HG03469 (cell line): ENCODE data around the gene GSTA5.
"Not testable (repeated sequence)": the region's sequence is repeated elsewhere in the genome, so short reads cannot be mapped to it uniquely, and the experiment has no call there.

Experiments
- ATAC-seq: cut with Tn5 transposase; IDR thresholded peaks from one replicate; pipeline ENCODE4 v1.9.1; 2021; ENCODE audit warnings: mild to moderate bottlenecking, moderate library complexity, moderate number of reproducible peaks; ENCODE audit not compliant: unreplicated experiment

The GSTA5 gene

GRCh38 chr6:52799272-52799671 is 41.3 kb downstream of the GSTA5 start:
- not testable (repeated sequence) for ATAC-seq

DNA sequence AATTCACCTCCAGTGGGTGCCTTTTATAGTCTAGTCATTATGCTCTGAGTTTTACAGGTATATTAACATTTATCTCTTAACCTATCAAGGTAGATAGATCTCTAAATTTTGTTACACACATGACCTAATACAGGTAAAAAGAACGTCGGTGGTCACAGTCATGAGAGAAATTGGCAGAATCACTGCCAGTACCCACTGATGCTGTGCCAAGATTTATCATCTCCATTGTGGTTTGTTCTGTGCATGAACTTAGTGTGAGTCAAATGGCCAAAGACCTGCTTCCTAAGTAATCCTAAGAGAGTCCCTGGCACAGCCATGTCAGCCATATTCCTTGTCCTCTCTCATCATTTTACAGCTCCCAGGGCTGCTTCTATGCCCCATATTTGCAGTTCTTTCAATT is 46.2 kb downstream of the GSTA5 start:
- not testable (repeated sequence) for ATAC-seq

DNA sequence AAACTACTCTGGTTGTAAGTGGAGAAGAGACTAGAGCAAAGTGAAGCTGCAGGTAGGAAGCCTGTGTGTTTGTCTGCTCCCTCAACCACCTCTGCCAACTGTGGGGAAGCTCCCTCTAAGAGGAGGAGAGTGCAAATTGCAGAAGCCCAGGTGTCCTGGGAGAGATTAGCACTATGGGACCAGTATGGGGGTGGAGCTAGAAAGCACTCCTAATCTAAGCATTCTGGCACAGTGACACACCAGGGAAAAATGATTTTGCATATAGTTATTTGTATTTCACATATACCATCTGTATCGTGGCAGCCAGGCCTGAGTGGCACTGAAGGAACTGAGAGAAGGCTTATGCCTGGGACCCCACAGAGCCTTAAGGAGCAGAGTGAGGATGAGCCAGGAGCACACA is 49.8 kb downstream of the GSTA5 start:
- ATAC-seq = no peak

DNA sequence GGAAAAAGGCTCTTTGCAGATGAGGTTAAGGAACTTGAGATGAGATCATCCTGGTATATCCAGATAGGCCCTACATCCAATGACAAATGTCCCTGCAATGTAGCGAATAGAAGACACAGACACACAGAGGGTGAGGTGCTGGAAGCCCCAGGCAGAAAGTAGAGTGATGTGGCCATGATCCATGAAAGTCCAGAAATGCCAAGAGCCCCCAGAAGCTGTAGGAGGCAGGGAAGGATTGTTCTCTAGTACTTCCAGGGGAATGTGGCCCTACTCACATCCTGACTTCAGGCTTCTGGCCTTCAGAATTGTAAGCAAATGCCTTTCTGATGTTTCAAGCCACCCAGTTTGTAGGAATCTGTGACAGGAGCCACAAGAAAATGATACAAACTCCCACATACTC is 51.0 kb downstream of the GSTA5 start:
- ATAC-seq = not testable (repeated sequence)

GRCh38 chr6:52788478-52788877 is 52.1 kb downstream of the GSTA5 start:
- no peak for ATAC-seq

- ATAC-seq = no peak
These were observed 52.7 kb downstream of the GSTA5 start for GRCh38 chr6:52787917-52788316.

DNA sequence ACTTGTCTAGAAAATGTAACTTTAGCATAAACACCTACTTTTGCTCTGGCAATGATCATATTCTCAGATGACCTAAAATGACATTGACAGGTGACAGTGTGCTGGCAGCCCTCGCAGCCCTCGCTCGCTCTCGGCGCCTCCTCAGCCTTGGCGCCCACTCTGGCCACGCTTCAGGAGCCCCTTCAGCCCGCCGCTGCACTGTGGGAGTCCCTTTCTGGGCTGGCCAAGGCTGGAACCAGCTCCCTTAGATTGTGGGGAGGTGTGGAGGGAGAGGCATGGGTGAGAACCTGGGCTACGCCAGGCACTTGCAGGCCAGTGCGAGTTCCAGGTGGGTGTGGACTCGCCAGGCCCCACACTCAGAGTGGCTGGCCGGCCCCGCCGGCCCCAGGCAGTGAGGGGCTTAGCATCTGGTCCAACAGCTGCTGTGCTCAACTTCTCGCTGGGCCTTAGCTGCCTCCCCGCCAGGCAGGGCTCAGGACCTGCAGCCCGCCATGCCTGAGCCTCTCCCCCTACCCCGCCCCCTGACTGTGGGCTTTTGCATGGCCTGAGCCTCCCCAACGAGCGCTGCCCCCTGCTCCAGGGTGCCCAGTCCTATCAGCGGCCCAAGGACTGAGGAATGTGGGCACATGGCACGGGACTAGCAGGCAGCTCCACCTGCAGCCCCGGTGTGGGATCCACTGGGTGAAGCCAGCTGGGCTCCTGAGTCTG is 54.2 kb downstream of the GSTA5 start:
- ATAC-seq = no peak

DNA sequence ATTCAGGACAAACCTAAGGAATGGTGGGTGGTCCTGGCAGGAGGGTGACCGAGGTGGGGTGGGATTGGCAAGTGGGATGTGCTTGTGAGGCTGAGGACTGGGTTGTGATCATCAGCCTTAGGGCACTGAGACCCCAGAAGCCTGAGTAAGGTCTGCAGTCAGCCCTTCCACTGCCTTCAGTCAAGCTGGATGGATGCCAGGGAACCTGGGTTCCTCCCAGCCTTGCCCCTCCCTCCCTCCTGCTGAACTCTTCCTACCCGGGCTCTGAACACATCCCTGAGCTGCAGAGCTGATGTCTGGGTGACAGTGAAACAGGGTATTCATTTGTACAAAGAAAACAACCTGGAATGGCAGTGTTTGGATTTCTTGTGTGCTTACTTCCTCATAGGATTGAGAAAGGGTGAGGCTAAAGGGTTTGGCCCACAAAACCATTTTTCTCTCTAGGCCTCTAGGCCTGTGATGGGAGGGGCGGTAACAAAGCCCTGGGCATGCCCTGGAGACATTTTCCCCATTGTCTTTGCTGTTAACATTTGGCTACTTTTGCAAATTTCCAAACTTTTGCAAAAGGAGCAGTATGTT is 57.8 kb downstream of the GSTA5 start:
- ATAC-seq = not testable (repeated sequence)

GRCh38 chr6:52782209-52782608 is 58.4 kb downstream of the GSTA5 start:
- ATAC-seq = not testable (repeated sequence)
